Esophagus mucosa (tissue), 1 donor: ENCODE measurements around the gene SRP19. TPM values are rescaled to one million over a fixed set of nuclear protein-coding genes. Genes with fewer than 3 reads are reported as not detected.

Experiments used
- total RNA-seq: library from RNA; stranded (reverse); gene quantifications from one replicate; pipeline ENCODE4 v1.2.4, GENCODE V29; 2023
- donor health status: DM: yes; HTN: yes; CAD: no.

Gene SRP19
- total RNA-seq, 1 donor from 2014 or later = 29.7 TPM

Other genes starting within 250 kb of the SRP19 start
- 27.3 TPM for gene APC, start 123.4 kb upstream of the SRP19 start, total RNA-seq
- gene REEP5, start 60.9 kb downstream of the SRP19 start, total RNA-seq = 52.0 TPM
- gene DCP2, start 115.5 kb downstream of the SRP19 start, total RNA-seq = 19.0 TPM